NOMO-1 treated with dmso at 0.1 percent for 144 hours (cell line): ENCODE data around the gene SUPT3H.

Source experiments
- DNase-seq: peaks from one replicate; lab custom pipeline; 2025; ENCODE audit not compliant: unreplicated experiment; lab: John Stamatoyannopoulos, UW

Gene SUPT3H

DNA sequence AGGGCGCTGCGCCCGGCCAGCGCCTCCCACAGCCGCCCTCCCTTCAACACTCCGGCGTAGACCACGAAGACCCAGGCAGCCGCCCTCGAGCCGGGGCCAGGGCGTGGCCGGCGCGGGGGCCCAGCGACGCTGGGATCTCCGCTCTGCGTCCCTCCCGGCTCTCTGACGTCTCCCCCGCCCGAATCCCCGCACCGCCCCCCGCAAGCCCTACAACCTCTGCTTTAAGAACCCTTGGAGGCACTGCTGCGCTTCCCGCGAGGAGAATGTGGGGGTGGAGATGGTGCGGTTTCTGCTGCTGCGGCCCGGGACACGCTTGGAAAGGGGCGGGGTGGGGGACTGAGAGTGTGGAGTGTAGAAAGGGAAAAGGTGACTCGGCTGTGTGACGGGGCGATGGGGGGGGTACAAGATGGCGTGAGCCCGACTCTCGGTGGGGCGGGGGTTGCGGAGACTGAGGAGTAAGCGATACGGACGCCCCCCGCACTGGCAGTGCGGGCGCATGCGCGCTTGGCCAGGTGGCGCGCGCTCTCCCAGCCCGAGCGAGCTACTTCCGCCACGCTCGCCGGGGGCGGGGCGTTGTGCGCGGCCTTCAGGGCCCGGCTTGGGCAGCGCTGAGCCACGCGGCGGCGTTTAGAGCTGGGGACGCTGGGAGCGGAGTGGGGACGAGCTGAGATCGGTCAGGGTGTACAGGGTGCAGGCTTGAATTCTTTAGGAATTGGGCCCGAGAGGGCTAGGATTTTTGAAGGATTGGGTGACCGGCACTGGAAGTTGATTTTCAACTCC, at the start of gene SUPT3H:
TSS of gene SUPT3H (minus strand) at position 381 of the 780 bp plus-strand sequence.
- peak; percentile 84 for DNase-seq

DNA sequence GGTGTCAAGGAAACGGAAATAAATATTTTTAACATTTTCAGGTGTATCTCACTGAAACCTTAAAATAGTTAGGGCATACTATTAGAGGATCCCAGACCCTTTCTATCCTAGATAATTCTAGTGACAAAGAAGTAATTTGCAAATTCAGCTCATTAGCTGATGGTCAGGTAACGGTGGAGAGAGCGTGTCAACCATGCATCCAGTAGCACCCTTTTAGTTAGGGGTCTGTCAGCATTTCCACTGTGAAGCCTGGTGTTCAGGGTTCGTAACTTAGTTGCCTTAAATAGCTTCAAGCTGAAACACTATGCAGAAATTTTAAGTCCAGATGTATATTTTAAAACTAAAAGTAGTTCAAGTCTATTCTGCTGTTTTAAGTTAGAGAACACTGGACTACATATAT, 48.5 kb upstream of the SUPT3H start:
- no peak for DNase-seq

DNA sequence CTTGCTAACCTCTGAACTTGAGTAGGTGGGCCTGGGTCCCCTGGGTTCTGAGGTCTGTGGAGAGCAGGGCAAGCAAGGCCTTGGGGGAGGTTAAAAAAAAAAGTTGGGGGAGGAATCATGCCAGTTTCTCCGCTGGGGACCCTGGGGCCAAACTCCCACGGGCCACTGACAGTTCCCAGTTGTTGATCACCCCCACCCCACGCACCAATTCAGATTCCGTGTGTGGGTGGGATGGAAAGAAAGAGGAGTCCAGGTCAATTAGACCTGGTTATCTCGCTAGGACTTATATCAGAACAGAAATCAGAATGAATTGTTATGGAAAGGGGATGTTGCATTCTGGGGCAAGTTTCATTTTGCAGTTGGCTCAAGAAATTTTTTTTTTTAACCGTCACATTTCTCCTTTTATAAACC, 46.7 kb upstream of the SUPT3H start:
- peak; percentile 46 for DNase-seq

DNA sequence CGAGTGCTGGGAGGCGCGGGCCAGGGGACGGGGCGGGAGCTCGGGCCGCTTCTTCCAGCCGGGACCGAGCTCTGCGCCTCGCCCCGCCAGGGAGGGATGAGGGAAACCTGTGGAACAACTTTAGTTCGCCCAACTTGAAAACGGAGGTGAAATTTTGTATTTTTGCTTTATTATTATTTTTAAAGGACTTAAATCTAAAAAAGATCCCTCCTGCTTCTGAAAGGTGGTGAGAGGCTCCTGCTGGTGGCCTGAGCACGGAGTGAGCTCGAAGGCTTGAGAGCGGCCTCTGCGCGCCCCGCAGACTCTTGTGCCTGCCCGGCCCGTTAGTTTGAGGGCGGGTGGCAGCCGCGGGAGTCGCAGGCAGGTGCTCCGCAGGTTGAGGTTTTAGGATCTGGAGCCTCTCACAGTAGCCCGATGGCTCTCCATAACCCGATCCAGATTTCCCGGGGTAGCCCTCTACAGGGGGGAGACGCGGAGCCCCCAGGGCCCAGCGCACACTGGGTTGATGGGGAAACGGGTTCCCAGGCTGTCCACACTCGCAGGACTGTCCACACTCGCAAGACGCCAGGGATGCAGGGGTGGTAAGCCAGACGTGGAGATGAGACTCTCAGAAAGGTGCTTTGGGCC, 46.2 kb upstream of the SUPT3H start:
- DNase-seq, result no peak

DNA sequence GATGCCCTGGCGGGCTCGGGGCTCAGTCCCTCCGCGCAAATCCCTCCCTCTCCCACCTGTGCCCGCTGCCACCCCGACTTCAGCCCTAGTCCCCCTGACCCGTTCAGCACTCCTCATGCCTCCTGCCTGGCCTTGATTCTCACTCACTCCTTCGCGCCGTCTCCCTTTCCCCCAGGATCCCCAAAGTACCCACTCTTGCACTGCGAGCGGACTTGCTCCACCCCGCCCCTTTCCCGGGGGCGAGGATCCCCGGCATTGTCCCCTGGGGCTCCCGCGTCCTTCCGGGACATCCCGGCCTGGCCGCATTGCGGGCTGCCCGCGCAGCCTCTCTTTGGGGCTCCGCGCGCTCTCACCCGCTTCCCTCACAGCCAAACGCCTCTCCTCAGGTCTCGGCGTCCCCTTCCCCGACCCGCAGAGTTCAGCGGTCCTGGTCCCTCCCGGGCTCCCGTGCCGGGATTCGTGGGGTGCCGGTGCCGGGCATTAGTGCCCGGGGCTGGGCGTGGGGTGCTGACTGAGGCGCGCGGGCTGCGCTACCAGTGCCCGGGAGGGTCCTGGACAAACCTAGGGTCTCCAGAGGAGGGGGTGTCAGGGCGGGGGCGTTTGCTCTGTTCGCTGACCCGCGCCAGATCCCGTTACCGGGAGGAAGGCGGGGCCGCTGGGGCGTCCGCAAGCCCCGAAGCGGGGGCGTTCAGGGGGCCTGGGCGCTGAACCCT, 45.5 kb upstream of the SUPT3H start:
- no peak for DNase-seq

DNA sequence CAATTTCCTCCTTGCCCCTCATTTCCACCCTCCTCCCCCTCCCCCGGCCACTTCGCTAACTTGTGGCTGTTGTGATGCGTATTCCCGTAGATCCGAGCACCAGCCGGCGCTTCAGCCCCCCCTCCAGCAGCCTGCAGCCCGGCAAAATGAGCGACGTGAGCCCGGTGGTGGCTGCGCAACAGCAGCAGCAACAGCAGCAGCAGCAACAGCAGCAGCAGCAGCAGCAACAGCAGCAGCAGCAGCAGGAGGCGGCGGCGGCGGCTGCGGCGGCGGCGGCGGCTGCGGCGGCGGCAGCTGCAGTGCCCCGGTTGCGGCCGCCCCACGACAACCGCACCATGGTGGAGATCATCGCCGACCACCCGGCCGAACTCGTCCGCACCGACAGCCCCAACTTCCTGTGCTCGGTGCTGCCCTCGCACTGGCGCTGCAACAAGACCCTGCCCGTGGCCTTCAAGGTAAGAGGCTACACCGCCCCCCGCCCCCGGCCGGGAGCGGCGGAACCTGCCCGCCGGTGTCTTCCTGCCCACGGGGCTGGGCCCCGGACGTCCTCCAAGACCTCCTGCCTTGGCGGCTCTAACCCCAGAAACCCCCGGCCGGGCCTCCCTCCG, 44.9 kb upstream of the SUPT3H start:
- no peak for DNase-seq

DNA sequence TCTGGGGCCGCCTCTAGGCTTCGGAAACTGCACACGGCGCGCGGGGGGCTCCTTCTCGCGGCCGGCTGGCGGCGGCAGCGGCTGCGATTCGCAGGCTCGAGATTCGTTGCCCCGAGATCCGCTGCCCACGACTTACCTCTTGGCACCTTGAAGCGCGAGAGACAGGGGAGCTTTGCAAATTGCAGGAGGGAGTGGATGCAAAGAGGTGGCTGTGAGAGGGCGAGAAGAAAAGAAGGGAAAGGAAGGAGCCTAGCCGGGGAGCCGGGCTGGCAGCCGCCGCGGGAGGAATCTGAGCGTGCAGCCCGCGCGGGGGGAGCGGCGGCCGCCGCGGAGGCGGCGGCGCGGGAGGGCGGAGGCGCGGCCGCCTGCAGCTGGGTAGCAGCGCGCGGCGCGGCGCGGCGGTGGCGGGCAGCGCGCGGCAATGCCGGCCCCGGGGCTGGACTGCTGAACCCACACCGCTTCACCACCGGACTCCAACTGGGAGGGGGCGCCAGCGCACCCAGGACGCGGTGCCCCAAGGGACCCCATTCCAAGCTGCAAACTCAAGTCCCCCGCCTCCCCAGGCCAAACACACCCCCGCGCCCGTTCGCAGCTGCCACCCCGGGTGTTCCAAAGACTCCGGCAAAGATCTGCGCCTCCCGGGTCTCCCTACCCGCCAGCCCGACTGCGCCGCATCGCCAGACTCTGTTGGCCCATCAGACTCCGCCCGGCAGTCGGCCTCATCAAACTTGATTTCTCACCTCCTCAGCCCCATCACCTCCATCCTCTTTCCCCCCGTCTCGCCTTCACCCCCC, 44.2 kb upstream of the SUPT3H start:
- DNase-seq, result peak; percentile 39

DNA sequence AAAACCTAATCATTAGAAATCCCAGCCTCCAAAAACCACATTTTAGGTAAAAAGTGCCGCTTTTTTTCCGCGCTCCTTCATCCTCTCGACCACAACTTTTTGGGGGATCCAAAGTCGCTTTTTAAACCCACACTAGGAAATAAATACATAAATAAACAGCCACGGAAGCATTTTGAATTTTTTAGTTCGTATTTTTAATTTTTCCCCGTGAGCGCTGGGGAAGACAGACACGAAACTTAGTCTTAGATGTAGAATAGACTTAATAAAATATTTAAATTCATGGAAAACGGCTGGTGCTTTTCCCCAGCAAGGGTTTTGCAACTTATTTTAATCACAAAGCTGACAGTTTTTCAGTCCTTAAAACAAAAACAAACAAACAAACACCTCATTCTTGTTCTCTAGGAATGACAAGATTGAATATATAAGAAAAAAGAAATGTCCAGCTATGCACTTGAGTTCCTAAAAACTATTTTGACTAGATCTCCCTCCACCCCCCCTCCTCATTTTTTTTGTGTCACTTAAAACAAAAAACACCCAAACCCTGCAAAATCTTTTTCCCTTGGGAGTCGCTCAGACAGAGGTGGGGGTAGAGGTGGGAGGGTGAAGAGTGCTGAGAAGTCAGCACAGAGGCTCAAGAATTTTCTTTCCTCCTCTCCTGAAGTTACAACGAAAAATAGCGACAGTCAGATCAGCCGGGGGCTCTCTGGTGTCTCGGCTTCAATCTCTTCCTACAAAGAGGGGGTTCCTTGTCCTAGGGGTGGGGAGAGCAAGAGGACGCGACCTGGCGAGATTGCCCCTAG, 43.4 kb upstream of the SUPT3H start:
- no peak for DNase-seq

DNA sequence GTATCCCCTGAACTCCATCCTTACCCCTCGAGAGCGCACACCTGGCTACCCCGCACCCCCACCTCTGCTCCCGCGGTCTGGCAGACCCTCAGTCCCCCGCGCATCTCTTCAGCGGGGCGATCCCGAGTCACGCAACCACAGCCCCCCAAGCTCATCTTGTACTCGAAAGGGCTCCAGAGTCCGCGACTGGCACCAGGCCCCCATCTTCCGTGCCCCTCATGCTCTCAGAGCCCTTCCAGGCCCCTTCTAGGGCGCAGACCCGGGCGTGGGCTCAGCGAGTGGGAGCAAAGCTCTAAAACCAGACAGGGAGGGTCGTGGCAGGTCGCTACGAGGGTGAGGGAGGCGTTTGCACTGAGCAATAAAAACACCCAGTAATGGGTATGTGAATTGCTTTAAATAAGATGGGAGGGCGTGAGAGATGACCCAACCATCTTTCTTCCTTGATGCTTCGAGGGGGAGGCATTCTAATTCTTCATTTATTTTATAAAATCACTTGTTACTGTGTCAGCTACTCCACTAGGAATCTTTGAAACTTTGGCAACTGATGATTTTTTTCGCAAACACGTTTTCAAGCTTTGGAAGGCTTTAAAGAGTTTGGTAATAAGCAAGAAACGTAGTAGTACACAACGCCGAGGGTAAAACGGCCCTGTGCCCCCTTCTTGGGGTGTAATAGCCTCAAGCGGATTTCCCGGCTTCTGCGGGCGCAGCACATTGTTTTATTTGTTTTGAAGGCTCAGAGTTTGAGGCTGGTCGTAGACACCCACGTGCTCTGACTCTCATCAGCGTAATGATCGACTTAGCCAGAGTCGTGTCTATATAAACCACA, 42.6 kb upstream of the SUPT3H start:
- no peak for DNase-seq

DNA sequence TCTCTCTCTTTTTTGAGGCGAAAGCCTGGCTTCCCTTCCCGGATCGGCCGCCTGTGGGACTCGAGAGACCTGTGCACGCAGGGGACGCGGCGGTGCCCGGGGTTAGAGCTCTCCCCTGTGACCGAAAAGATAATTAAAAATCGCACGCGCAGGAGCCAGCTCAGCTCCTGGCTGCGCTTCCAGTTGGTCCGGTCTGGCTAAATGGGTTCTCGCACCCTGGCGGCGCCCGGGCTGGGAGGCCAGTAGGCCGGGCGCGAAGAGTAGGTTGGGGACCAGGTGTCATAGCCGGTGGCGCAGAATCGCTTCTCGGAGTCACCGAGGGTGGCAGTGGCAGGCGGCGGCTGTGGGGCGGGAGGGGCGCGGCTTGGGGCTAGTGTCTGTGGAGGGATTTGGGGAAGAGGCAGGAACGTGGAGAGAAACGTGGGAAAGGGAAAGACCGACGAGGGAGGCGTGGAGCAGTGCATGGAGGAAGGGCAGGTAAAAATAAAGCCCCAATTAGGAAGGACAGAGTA, 41.9 kb upstream of the SUPT3H start:
- peak; percentile 78 for DNase-seq

DNA sequence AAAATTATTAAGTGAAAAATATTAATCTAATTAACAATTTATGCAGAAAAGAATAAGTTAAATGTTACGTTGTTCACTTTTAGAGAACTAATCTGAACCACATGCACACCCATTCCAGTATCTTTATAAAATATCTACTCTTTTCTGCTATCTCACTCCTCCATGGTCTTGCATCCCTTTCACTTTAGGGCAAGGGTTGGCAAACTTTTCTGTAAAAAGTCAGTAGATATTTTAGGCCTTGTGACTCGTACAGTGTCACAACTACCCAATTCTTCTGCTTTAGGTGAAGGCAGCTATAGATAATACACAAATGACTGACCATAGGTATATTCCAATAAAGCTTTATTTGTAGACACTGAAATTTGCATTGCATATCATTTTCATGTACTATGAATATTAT, 39.7 kb upstream of the SUPT3H start:
- no peak for DNase-seq

DNA sequence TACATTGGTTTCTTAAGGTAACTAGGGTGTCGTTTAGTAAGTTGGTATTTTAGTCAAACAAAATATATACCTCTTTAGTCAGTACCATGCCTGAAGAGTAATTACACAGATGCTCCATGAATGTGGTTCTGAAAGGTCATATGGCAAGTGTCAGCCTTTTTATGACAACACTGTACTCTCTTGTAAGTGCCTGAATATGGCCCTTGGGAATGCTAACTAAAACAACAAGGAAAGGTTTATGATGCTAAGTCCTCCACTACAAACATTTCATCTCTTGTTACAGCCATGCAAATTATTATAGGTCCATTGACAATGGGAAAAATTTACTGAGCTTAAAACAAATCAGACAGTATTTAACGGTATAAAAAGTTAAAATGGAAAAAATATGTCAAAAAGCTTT, 39.0 kb upstream of the SUPT3H start:
- no peak for DNase-seq

DNA sequence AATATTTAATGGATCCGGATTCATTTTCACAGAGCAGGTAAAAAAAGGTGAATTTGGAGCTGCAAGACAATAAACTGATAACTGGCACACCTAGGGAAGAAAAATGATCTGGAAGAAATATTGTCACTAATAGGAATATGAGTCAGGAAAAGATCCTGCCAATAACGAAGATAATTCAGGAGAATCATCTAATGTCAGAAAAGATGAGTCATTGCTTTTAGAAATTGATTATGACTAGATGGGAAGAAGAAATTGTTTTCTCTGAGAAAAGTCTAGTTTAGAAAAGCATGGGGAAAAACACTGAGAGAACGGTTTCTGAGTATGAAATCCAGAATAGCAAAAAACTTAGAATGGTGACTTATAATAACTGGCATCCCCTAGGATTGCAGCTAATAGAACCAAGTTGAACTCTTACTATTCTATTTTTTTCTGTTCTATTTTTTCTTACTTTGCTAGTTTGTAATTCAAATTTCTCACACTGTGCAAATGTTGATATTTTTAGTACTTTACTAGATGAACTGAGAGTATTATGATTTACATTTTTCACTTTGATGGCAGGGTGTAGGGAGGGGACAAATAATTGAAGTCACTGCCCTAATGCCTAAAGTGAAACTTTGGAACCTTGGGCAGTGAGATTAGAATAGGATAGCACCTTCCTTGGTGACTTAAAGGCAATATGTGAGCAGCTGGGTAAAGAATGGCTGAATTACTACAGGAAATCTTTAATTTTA, 38.2 kb upstream of the SUPT3H start:
- no peak for DNase-seq

DNA sequence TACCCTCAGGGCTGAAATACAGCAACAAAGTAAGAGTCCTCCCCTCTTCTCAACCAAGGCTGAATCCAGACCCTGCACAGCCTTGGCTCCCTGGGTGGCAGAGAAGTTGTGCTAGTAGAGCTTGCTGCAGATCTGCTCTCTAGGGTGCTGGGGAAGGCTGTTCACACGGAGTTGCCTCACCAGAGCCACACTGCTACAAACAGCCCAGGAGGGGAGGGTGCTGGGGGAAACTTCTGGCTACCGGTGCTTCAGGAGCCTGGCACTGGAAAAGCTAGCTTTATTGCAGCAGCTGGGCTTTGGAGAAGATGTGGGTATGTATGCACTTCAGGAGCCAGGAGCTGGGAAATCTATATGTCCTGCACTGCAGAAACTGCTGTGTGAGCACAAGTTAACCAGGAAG, 37.6 kb upstream of the SUPT3H start:
- DNase-seq, result no peak

DNA sequence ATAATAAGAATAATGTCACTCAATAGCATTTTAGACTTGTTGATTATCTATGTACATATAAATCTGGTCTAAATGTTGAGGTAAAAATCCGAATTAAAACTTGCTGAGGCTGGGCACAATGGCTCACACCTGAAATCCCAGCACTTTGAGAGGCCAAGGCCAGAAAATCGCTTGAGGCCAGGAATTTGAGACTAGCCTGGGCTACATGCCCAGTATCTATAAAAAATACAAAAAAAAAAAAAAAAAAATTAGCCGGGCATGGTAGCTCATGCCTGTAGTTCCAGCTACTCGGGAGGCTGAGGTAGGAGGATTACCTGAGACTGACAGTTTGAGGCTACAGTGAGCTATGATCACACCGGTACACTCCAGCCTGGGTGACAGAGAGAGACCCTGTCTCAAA, 34.2 kb upstream of the SUPT3H start:
- no peak for DNase-seq

DNA sequence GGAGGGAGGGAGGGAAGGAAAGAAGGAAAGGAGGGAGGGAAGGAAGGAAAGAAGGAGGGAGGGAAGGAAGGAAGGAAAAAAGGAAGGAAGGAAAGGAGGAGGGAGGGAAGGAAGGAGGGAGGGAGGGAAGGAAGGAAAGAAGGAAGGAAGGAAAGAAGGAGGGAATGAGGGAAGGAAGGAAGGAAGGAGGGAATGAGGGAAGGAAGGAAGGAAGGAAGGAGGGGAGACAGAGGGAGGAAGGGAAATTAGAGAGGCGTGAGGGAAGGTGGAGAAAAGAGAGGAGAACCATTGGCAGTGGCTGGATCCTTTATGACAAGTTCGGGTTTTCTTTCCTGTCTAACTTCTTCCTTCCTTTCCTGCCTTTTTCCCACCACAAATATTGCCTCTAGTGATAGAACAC, 22.3 kb upstream of the SUPT3H start:
- DNase-seq, result no peak

DNA sequence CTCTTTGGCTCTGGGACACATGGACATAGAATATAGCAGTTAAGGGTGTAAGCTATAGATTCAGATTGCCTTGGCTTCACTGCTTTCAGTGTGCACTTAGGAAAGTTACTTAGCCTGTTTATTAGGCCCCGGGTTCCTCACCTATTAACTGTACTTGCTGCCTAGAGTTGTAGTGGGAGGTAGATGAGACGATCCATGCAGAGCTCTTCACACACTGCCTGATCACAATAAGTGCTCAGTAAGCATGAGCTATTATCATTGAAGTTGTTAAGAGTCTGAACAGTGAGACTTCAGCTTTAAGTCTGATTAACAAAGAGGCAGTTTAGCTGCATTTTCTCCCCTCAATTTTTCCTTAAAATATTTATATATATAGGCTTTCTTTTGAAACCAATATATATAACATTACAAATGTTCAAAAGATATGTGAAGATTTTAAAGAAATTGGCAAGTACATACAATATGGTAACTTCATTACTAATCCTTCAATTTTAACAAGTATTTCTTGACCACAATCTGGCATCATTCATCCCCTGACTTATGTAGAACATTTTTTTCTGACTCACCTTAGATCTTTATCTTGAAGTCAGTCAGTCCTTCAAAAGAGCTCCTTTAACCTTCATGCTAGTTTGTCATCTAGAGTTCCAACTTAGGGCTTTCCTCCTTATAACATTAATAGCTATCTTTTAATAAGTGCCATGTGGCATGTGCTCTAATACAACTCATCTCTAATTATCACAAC, 20.5 kb upstream of the SUPT3H start:
- no peak for DNase-seq
